Activated naive CD4-positive, alpha-beta T cell treated with anti-CD3 and anti-CD28 coated beads, Interleukin-2, amount 50 U/mL, for 72 hours (primary cell): ENCODE data around the gene SGSM2. TPM values are rescaled to one million over a fixed set of nuclear protein-coding genes. Genes with fewer than 3 reads are reported as not detected.

ENCODE experiments used
- ATAC-seq, 2 donors: fragments of 150-1000 bp; cut with Tn5 transposase; 2 replicates each; pipeline ENCODE4 v1.10.0; 2021; ENCODE audit warnings: mild to moderate bottlenecking in 2 of 2, moderate library complexity in 2 of 2
- DNase-seq, 2 donors: peaks; one replicate each; pipeline ENCODE4 v3.0.0; 2021 to 2022; ENCODE audit warnings: low spot score in 2 of 2
- H3K27ac Mint-ChIP-seq, 2 donors: one replicate each; pipeline ENCODE4 v1.8.0; 2022; ENCODE audit warnings: mild to moderate bottlenecking in 2 of 2, mixed read lengths in 2 of 2
- H3K36me3 Mint-ChIP-seq, 2 donors: one replicate each; pipeline ENCODE4 v1.8.0; 2022; ENCODE audit warnings: mixed read lengths in 2 of 2
- H3K9me3 Mint-ChIP-seq, 2 donors: one replicate each; pipeline ENCODE4 v1.8.0; 2022; ENCODE audit warnings: mixed read lengths in 2 of 2
- total RNA-seq, 2 donors: library from RNA; stranded (reverse); gene quantifications; one replicate each; pipeline ENCODE4 v1.2.3, GENCODE V29; 2022

SGSM2 gene
- total RNA-seq, 2 donors from 2014 or later, result 27.8 to 50.1 TPM

DNA sequence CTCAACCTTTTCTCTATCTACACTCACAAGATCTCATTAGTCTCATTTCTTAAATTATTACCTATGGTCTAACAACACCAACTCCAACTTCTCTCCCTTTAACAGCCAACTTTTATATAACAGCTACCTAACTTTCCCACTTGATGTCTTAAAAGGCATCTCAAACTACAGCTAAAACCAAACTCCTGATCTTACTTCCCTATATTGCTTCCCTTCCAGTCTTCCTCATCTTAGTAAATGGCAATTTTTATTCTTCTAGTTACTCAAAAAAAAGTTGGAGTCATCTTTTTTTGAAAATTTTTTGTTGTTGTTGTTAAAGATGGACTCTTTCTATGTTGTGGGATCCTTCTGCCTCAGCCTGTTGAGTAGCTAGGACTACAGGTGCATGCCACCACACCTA is 18.2 kb upstream of the SGSM2 start:
- peak overlapping the region in 1 of 2 donors; percentile 52 for H3K27ac Mint-ChIP-seq
- H3K9me3 Mint-ChIP-seq, result no peaks in the 10 kb centered on the region
- no peak for DNase-seq
- ATAC-seq, result no peak
- H3K36me3 Mint-ChIP-seq, result peaks cover 10 to 23% of the 10 kb centered on the region in 2 donors

DNA sequence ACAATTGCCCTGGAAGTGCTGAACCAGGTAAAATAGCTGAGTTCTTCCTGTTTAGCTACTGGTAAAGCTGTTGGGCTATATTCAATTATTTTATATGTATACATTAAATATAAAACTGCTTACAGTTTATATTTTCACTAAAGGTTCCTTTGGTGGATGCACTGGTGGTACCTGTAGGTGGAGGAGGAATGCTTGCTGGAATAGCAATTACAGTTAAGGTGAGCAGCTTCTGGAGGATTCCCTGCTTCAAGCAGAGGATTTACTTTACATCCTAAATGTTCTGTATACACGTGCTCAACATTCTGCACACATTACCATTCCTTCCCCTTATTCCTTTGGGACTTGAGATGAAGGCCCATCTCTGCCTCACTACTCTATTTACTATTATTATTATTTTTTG is 15.9 kb upstream of the SGSM2 start:
- no peak for ATAC-seq
- H3K27ac Mint-ChIP-seq, result no peak overlapping the region

DNA sequence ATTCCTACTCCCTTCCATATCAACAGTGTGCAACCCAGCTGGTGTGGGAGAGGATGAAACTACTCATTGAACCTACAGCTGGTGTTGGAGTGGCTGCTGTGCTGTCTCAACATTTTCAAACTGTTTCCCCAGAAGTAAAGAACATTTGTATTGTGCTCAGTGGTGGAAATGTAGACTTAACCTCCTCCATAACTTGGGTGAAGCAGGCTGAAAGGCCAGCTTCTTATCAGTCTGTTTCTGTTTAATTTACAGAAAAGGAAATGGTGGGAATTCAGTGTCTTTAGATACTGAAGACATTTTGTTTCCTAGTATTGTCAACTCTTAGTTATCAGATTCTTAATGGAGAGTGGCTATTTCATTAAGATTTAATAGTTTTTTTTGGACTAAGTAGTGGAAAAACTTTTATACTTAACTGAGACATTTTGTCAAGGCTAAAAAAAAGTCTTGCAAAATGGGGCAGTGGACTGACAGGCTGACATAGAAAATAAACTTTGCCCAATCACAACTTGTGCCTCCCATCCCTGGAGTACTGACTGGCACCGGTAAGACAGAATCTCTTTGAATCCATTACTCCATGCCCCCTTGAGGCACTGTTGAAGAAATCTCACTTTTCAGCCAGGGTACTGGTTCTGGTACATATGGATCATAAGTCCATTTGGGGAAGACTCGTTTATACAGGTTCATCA is 13.5 kb upstream of the SGSM2 start:
- ATAC-seq (no peak), DNase-seq (no peak)
- H3K9me3 Mint-ChIP-seq, result no peaks in the 10 kb centered on the region
- H3K36me3 Mint-ChIP-seq, result peaks cover 18 to 42% of the 10 kb centered on the region in 2 donors
- peak overlapping the region in 1 of 2 donors; percentile 25 for H3K27ac Mint-ChIP-seq

More for the DNA sequence above, 15.9 kb upstream of the SGSM2 start:
- Mint-ChIP-seq H3K36me3 (peaks cover 18 to 39% of the 10 kb centered on the region in 2 donors), H3K9me3 (no peaks in the 10 kb centered on the region)
- DNase-seq, result no peak

DNA sequence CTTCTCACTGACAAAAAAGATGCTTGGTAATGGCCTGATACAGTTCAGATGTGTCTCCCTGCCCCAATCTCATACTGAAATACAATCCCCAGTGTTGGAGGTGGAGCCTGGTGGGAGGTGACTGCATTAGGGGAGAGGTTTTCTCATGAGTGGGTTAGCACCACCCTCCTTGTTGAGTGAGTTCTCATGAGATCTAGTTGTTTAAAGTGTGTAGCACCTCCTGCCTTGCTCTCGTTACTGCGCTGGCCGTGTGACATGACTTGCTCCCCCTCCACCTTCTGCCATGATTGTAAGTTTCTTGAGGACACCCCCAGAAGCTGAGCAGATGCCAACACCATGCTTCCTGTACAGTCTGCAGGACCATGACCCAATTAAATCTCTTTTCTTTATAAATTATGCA is 6.0 kb upstream of the SGSM2 start:
- Mint-ChIP-seq H3K27ac (no peak overlapping the region), H3K36me3 (peaks cover 12 to 16% of the 10 kb centered on the region in 2 donors), H3K9me3 (no peaks in the 10 kb centered on the region)
- ATAC-seq (peak in 1 of 2 donors; percentile 8), DNase-seq (no peak)

DNA sequence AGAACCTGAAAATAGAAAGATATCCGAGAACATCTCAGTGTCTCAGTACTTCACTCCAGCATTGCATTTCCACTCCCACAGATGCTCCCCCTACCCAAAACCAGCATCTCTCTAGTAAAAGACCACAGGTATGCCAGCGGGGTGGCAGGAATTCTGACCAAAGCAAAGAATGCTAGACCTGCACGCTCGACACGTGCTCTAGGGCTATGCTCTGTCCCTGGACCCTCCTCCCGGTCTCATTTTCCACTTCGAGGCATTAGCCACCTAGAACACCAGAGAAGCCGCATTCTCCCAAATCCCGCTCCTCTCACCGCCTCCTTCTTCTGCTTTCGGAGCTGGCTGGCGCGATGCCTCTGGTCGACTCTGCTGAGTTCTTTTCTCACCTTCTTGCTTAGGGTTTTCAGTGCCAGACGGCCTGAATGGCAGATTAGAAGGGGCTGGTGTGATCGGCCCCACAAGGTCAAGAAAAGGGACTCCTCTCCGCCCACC is 1.5 kb upstream of the SGSM2 start:
- Mint-ChIP-seq H3K36me3 (no peaks in the 10 kb centered on the region), H3K27ac (peak overlapping the region; percentile 89 to 100), H3K9me3 (no peaks in the 10 kb centered on the region)
- DNase-seq, result no peak
- ATAC-seq, result no peak

DNA sequence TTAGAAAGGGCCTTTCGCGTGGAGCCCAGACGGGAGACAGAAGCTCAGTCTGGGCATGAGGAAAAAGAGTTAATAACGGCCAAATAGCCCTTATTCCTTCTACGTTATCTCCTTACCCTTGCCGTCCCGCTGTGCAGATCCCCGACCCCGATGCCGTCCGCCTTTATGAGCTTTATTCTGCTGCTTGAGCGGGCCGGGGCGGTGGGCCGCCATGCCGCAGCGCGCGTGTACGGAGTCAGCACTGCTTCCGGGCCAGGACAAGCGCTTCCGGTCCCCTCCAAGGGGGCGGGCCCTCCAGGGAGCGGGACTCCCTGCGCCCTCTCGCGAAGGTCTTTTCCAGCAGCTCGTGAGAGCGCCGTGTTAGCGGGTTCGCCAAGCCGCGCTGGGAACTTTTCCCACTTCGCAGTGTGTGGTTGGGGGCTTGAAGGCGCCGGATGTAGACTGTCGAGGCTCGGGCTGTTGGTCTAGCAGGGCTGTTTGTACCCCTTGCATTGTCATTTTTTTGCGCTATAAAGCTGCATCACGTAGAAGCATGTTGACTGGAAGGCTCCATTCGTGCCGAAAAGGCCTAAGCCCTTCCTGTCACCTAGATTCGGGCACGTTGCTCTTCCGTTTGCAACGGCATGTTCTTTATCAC is 968 bp upstream of the SGSM2 start, which contains the start of gene TSR1:
Gene TSR1, minus strand, starts transcription at position 243 of the 637 bp plus-strand sequence. Its CDS starts 30 bp downstream, at position 213.
- Mint-ChIP-seq H3K36me3 (no peaks in the 10 kb centered on the region), H3K9me3 (no peaks in the 10 kb centered on the region)

DNA sequence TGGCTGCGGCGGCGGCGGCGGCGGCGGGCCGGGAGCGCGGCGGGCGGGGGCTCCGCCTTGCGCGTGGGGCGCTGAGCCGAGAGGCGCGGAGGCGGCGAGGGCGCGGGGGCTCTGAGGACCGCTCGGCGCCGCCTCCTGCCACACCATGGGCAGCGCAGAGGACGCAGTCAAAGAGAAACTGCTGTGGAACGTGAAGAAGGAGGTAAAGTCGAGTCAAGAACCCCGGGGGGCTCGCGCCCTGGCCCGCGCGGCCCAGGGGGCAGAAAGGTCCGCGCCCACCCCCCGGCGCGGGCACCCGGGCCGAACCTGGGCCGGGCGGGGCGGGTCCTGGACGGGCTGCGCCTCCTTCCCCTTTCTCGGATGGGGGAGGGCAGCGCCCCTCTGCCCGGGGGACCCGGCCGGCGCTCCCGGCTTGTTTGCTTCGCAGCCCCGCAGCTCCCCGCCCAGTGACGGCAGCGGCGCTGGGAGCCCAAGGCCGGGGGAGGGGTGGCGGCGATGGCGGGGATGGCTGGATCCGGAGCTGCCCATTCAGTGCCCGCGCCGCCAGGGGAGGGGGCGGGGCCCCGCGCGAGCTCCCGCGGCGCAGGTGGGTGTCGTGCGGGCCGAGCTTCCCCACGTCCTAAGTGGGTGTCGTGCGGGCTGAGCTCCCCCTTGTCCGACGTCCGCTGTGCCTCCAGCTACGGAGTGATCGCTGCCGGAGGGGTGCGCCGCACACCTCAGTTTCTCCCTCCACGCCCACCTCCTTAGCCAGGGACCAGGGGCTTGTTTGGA is 428 bp downstream of the SGSM2 start:
- Mint-ChIP-seq H3K36me3 (peaks cover 0 to 5% of the 10 kb centered on the region in 2 donors), H3K9me3 (no peaks in the 10 kb centered on the region), H3K27ac (peak overlapping the region; percentile 50 to 57)
- peak; percentile 62 to 68 for DNase-seq
- ATAC-seq, result peak; percentile 45 to 53

More for the DNA sequence above, 968 bp upstream of the SGSM2 start, which contains the start of gene TSR1:
- ATAC-seq (peak; percentile 93), DNase-seq (peak; percentile 89 to 92)
- H3K27ac Mint-ChIP-seq, result peak within 1 kb of the TSS; percentile 89 to 100

DNA sequence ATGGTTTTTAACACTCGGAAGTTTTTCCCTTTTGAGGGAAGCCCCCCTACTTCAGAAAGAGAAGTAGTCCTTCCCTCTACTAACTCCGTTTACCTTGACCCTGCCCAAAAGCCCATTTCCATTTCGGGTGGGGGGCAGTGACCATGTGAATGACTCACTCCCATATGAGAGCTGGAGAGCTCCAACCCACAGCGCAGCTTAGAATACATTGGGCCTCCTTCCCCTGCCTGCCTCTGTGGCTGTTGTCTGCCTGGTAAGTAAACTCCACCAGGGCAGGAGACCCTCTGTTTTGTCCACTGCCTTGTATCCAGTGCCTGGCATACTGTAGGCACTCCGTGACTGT is 985 bp downstream of the SGSM2 start:
- no peak for DNase-seq
- peaks cover 0 to 5% of the 10 kb centered on the region in 2 donors for H3K36me3 Mint-ChIP-seq
- no peak for ATAC-seq
- H3K9me3 Mint-ChIP-seq, result no peaks in the 10 kb centered on the region
- peak overlapping the region; percentile 50 to 57 for H3K27ac Mint-ChIP-seq

DNA sequence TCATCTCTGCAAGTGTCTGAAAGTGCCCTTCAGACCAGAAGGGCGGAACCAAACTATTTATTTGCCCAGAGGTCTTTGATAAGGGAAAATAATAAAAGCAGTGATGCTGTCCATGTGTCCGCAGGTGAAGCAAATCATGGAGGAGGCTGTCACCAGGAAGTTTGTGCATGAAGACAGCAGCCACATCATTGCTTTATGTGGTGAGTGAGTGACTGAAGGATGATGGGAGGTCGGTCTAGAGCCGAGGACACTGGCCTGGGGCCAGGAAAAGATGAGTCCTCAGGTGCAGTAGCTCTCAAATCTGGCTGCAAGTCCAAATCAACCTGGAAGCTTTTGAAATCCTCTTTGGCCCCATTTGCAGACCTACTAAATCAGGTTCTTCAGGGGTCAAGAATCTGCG is 6.1 kb downstream of the SGSM2 start:
- Mint-ChIP-seq H3K27ac (no peak overlapping the region), H3K36me3 (peaks cover 0 to 5% of the 10 kb centered on the region in 2 donors), H3K9me3 (no peaks in the 10 kb centered on the region)
- ATAC-seq (peak; percentile 78 to 89), DNase-seq (peak in 1 of 2 donors; percentile 46)

DNA sequence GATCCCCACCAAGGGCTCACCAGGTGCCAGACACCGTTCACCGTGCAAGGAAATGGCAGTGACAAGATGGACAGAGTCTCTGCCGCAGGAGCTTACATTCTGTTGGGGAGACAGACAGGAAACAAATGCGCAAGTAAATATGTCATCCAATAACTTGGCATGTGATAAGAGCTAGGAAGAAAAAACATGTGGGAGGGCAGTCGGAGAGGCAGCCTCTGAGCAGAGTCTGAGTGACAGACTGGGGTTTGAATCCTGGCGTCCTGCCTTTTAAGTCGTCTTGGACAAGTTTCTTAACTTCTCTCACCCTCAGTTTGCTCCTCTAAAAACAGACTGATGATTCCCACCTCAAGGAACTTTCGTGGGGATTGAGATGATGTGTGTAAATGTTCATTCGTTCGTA is 7.2 kb downstream of the SGSM2 start:
- peak overlapping the region in 1 of 2 donors; percentile 29 for H3K27ac Mint-ChIP-seq
- ATAC-seq, result no peak
- DNase-seq, result no peak
- peaks cover 0 to 5% of the 10 kb centered on the region in 2 donors for H3K36me3 Mint-ChIP-seq
- no peaks in the 10 kb centered on the region for H3K9me3 Mint-ChIP-seq

DNA sequence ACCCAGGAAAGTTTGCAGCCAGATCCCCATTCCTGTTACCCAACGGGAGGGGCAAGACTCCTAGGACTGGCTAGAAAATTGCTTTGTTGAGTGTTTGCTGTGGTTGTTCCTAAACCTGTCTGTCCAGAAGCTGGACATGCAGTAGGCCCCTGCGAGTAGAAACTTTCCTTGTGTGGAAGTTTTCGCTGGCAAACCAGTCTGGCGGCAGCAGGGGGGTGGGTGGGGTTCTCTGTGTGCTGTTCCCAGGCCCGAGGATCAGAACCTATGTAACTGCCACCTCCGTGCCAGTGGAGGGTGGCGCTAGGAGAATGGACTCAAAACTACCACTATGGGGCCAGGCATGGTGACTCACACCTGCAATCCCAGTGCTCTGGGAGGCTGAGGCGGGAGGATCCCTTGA is 9.2 kb downstream of the SGSM2 start:
- ATAC-seq (no peak), DNase-seq (no peak)
- Mint-ChIP-seq H3K27ac (no peak overlapping the region), H3K9me3 (no peaks in the 10 kb centered on the region), H3K36me3 (peaks cover 0 to 5% of the 10 kb centered on the region in 2 donors)

DNA sequence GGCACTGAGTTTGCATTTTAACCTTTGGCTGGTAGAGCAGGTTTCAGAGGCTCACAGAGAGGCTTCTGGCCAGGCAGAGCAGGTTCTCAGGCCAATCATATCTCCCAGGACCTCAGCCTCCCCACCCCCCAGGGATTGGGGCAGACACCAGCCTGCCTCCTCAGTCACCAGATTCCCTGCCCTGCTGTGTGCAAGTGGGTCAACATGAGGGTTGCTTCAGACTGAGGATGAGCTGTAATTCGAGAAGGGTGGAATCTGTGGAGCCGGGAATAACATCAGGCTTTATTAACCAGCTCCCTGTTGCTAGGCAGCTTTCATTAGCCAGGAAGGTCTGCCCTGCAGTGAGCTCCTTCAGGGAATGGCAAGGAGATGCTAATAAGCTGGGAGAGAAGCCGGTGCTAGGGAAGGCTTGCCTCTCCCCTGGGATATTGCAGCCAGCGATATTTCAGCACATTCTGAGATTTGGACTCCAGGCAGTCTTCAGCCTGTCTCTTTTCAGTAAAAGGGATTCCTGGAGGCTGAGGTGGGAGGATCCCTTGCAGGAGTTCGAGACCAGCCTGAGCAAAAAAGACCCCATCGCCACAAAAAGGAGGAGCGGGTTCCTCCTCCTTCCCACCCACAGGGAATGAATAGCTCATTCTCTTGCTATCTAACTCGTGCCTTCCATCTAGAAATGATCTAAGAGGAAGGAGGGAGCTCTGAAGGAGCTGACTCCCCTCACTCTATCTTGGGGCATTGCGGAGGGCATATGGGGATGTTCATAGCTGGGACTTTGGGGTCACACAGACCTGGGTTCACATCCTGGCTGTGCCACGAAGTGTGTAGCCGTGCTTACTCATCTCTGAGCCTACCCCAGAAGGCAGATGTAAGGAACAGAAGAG is 10.7 kb downstream of the SGSM2 start:
- DNase-seq, result no peak
- Mint-ChIP-seq H3K9me3 (no peaks in the 10 kb centered on the region), H3K36me3 (no peaks in the 10 kb centered on the region), H3K27ac (no peak overlapping the region)
- no peak for ATAC-seq

DNA sequence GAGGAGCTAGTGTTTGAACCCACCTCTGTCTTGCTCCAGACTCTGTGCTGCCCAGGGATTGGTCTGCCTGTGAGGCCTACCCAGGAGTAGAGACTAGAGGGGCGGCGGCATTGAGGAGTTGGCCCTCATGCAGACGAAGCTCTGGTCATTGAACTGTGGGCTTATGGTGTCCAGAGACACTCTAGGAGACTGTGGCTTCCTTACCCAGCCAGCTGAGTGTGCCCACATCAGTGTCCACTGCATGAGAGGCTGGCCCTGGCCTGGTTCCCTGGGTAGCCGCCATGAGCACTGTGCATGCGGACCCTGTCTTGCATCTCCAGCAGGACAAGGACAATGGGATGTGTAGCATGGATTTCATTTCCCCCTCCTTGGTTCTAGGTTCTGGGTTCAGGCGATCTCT is 14.0 kb downstream of the SGSM2 start:
- no peak for DNase-seq
- ATAC-seq, result no peak
- no peaks in the 10 kb centered on the region for H3K36me3 Mint-ChIP-seq
- no peaks in the 10 kb centered on the region for H3K9me3 Mint-ChIP-seq
- no peak overlapping the region for H3K27ac Mint-ChIP-seq

DNA sequence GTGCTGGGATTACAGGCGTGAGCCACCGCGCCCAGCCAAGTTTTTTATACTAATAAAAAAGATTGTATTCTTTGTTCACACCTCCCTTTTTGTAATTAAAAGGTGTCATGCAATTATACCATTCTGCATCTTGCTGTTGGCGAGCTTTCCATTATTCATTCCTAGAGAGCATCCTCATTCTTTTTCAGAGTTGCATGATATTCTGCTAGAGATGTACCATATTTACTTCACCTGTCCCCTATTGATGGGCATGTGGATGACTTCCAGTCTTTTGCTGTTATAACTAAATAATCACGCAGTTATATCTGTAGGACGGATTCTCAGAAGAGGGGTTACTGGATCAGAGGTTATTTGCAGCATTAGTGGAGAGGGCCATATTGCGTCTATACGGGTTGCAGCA is 17.0 kb downstream of the SGSM2 start:
- H3K27ac Mint-ChIP-seq, result no peak overlapping the region
- H3K36me3 Mint-ChIP-seq, result no peaks in the 10 kb centered on the region
- no peak for DNase-seq
- no peaks in the 10 kb centered on the region for H3K9me3 Mint-ChIP-seq
- ATAC-seq, result no peak

DNA sequence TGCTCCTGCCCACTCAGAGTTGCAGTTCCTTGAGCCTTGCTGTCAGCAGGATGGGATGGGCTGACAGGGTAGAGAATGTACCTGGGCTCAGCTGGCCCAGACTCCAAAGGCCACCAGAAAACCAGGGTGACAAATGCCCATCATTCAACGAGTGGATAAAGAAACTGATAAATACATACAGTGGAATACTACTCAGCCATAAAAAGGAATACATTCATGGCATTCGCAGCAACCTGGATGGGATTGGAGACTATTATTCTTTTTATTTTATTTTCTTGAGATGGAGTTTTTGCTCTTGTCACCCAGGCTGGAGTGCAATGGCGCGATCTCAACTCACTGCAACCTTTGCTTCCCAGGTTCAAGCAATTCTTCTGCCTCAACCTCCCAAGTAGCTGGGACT is 19.9 kb downstream of the SGSM2 start:
- DNase-seq (no peak), ATAC-seq (no peak)
- no peaks in the 10 kb centered on the region for H3K9me3 Mint-ChIP-seq
- H3K36me3 Mint-ChIP-seq, result no peaks in the 10 kb centered on the region
- H3K27ac Mint-ChIP-seq, result no peak overlapping the region

DNA sequence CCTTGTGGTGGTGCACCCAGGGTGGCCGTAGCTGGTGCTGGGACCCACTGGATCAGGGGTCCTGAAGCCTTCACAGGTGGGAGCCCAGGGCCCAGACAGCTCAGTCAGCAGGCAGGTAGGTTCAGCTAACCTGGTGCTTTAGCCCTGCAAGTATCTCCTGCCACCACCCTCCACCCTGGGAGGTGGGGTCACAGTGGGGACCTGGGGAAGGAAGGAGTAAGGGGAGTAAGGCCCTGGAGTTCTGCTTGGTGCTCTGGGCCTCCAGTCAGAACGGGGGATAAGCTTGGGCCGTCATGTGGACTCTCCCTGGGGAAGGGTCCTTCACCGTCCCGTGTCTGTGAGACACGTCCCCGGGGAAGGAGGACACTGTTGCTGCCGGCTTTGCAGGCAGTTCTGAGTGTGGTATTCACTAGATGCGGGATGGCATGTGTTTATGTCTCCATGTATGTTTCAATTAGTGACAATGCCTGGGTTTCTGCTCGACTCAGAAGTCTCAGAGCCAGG is 20.7 kb downstream of the SGSM2 start:
- Mint-ChIP-seq H3K27ac (peak overlapping the region in 1 of 2 donors; percentile 22), H3K36me3 (no peaks in the 10 kb centered on the region), H3K9me3 (no peaks in the 10 kb centered on the region)
- DNase-seq, result no peak
- no peak for ATAC-seq
